GM19351 (cell line): ENCODE measurements around the gene UBXN7.
"Not testable (repeated sequence)": the region's sequence is repeated elsewhere in the genome, so short reads cannot be mapped to it uniquely, and the experiment has no call there.

Experiments
- ATAC-seq: cut with Tn5 transposase; IDR thresholded peaks from one replicate; pipeline ENCODE4 v1.9.1; 2021; ENCODE audit warnings: mild to moderate bottlenecking, moderate library complexity; ENCODE audit not compliant: unreplicated experiment

UBXN7 gene

GRCh38 chr3:196320137-196320536, 112.1 kb downstream of the UBXN7 start:
- ATAC-seq = no peak

GRCh38 chr3:196317687-196318467, 114.3 kb downstream of the UBXN7 start, which contains the start of gene DYNLT2B:
Gene DYNLT2B, minus strand, starts transcription at chr3:196318240. Its CDS starts 88 bp downstream, at chr3:196318152.
- ATAC-seq = peak; percentile 76

- ATAC-seq = not testable (repeated sequence)
These were observed 115.2 kb downstream of the UBXN7 start for GRCh38 chr3:196316799-196317686.

GRCh38 chr3:196315821-196316220, 116.4 kb downstream of the UBXN7 start:
- no peak for ATAC-seq

- ATAC-seq = no peak
These were observed 117.6 kb downstream of the UBXN7 start for GRCh38 chr3:196314597-196314996.

- not testable (repeated sequence) for ATAC-seq
These were observed 118.1 kb downstream of the UBXN7 start for GRCh38 chr3:196314086-196314485.

- not testable (repeated sequence) for ATAC-seq
These were observed 129.3 kb downstream of the UBXN7 start for GRCh38 chr3:196302960-196303359.

GRCh38 chr3:196302551-196302950, 129.7 kb downstream of the UBXN7 start:
- not testable (repeated sequence) for ATAC-seq

- ATAC-seq = no peak
These were observed 133.7 kb downstream of the UBXN7 start for GRCh38 chr3:196298521-196298920.
